Activated CD4-positive, alpha-beta T cell treated with anti-CD3 and anti-CD28 coated beads, Interleukin-2, amount 10 ng/mL, durations not matched to agents 7 days and 5 days (primary cell): Measurements from ENCODE around the gene SLC16A2. TPM values are rescaled to one million over a fixed set of nuclear protein-coding genes. Genes with fewer than 3 reads are reported as not detected.

Experiments
- total RNA-seq, 2 experiments: library from RNA; stranded (reverse); gene quantifications; one replicate each; pipeline ENCODE4 v1.2.3, GENCODE V29; 2021

The SLC16A2 gene
- total RNA-seq, 2 experiments from 2014 or later: 0.12 TPM; not detected in 1

Other genes starting within 250 kb of the SLC16A2 start
- not detected for gene ZCCHC13, start 117.3 kb upstream of the SLC16A2 start, total RNA-seq
- 10 to 100 TPM; 29.9 to 34.6 TPM for gene RLIM, start 193.1 kb downstream of the SLC16A2 start, total RNA-seq